Stimulated activated CD8-positive, alpha-beta memory T cell treated with anti-CD3 and anti-CD28 coated beads, Interleukin-15, amount 100 ng/mL, for 4 hours (primary cell): ENCODE results near the gene HOXA11.

Experiments used
- DNase-seq, 2 donors: peaks; one replicate each; pipeline ENCODE4 v3.0.0-alpha.2; 2020; ENCODE audit warnings: low read depth in 2 of 2

HOXA11 gene

DNA sequence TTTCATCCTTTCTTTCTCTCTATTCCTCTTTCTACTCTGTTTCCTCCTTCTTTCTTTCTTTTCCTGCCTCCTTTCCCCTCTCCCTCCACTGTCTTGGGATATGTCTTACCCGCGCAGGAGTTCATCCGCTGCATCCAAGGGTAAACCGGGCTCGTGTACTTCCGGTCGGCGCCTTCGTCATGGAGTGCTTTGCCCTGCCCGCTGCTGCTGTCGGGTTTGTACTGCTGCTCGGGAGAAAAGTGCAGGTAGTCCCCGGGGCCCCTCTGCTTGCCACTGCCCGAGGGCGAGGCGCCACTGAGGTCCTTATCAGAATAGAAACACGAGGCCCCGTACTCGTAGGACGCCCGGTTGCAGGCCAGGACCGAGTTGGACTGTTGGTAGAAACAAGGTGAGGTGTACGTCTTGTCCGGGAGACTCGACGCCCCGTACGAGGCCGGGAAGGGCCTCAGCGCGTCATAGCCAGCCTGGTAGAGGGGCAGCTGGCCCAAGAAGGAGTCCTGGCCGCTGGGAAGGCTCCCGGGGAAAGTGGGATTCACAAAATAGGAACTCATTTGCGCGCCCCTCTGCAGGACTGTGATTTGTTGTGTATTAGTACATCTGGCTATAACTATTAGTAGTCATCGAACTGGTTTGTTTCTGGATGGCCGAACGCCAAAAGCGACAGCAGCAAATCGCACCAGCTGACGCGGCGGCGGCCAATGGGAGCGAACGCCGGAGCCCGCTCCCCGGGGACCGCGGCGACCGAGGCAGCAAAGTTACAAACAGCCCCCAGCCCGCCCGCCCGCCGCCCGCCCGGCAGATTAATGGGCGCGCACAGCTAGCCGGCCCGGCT is 37.6 kb downstream of the HOXA11 start, which contains the start of gene HOXA6:
HOXA6 (minus strand) TSS at position 576 of the 832 bp plus-strand sequence; CDS start at position 551, 25 bp downstream.
- no peak for DNase-seq

DNA sequence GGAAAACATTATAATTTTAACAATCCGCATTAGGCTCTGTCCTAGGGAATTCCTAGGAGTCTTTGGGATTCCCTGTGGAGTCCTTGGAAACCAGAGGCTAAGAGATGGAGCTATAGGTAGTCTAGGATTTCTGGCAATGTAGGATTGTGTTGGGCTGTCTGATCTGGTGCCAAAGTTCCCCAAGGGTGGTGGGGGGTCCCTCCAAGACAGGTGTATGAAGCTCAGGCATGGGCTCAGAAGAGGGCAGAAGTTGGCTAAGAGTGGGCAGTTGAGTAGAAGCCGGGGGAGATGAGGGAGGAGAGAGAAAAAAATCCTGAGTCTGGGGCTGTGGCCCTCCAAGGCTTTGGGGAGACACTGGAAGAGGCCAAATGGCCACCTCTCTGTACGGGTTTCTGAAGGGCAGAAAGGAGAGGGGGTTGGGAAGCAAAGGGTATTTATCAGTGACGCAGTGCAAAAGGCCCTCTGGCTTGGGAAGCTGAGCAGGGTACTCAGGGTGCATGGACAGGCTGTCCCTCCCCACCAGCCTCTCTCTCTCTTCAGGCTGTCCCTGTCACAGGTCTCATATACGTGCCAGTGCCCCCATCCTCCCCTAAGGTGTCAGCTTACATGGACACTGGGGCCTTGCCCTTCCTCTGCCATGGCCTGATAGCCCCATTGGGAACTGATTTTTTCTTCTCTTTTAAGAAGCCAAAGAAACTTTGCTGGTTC is 38.4 kb downstream of the HOXA11 start:
- no peak for DNase-seq

DNA sequence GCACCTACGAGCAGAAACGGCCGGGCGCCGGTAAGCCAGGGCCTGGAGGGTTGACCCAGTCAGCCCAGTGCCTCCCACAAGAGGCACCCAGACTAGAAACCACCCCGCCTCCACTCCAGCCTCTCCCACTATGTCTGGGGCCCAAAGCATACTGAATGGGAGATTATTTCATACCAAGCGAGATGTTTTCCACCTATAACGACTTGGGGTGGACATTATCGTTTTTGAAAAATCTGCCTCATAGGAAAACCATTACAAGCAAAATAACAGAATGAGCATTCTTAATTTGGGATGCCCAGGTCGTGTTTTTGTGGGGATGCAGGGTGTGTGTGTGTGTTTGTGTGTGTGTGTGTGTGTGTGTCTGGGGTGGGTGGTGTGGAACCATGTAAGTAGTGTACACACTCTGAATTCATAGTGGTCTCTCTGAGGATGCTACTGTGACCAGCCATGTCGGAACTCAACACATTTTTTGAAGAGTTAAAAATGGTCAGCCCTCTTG is 39.1 kb downstream of the HOXA11 start:
- DNase-seq: no peak

DNA sequence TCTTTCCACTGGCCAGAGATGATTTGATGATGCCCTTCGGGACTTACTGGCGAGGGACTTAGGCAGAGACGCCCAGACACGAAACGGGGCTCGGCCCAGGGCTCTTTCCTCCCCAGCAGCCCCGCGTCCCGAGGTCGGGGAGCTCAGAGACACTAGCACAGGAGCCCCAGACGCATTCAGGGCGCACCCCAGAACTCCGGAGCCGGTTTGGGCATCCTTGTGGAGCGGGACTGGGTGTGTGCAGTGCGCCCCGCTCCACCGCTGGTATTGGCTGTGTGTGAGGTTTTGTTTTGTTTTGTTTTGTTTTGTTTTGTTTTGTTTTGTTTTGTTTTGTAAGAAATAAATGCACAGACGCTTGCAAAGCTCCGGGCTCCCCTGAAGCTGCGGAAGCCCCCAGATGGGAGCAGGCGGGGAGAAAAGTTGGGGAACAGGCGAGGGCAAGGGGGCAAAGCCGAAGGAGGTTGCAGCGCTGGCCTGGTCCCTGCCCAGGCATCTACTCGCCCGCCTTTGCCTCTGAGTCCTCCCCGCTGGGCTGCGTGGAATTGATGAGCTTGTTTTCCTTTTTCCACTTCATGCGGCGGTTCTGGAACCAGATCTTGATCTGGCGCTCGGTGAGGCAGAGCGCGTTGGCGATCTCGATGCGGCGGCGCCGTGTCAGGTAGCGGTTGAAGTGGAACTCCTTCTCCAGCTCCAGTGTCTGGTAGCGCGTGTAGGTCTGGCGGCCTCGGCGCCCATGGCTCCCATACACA is 39.7 kb downstream of the HOXA11 start:
- DNase-seq: no peak

DNA sequence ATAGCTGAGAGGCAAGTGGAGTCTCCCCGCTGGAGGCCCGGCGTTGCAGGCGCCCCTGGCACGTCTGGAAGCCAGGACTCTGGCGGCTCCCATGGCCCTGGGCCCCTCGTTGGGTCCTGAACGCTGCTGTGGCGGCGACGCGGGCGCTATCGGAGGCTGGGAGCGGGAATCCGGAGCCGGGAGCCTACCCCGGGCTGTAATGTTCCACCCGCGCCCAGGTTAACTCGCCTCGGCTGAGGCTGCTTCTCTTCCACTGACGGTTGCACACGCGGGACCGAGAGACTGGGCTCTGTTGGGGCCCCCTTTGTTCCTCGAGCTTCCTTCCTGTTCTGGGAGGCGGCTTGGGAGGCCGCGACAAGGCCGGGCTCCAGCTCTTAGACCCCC is 40.3 kb downstream of the HOXA11 start:
- no peak for DNase-seq

DNA sequence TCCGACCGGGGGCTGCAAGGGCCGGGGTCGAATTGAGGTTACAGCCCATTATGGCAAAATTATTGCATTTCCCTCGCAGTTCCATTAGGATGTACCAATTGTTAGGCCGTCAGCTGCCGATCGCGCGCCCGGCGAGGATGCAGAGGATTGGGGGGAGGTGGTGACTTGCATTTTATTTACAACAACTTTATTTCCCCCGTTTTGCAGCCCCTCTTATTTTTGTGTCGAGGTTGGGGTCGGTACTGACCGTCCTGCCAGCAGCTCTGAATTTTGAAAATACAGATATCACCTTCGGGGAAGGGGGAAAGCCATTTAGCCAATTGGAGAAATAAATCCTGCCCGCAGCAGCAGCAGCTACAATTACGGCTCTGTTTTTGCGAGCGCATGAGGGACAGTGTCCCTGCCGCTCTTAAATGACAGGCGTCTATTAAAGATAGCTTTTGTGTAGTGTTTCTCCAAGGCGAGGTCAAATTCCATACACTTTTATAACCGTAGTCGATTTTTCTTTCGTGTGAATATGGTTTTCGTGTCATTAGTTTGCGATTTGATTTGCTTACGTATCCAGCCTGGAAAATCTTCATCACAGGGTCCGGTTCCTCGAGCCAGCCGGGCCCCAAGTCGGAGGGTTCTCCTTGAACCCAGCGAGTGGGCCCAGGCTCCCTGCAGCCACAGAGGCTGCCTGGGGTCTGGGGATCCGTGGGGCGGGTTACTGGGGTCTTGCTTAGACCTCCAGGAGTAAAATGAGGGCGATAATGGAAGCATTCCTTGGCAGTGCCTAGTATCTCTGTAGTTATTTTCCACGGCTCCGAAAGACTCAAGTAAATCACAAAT is 40.9 kb downstream of the HOXA11 start:
- no peak for DNase-seq

DNA sequence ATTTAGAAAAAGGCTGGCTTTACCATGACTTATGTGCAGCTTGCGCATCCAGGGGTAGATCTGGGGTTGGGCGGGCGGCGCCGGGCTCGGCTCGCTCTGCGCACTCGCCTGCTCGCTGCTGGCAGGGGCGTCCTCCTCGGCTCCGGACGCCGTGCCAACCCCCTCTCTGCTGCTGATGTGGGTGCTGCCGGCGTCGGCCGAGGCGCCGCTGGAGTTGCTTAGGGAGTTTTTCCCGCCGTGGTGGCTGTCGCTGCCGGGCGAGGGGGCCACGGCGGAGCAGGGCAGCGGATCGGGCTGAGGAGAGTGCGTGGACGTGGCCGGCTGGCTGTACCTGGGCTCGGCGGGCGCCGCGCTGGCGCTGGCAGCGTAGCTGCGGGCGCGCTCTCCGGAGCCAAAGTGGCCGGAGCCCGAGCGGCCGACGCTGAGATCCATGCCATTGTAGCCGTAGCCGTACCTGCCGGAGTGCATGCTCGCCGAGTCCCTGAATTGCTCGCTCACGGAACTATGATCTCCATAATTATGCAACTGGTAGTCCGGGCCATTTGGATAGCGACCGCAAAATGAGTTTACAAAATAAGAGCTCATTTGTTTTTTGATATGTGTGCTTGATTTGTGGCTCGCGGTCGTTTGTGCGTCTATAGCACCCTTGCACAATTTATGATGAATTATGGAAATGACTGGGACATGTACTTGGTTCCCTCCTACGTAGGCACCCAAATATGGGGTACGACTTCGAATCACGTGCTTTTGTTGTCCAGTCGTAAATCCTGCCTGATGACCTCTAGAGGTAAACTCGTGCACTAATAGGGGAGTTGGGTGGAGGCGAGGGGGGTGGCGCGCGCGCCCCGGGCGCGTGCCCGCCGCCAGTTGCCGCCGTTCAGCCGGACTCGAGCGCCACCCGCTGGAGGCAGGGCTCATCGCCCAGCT is 41.7 kb downstream of the HOXA11 start, which contains the start of gene HOXA5:
HOXA5 (minus strand) TSS at position 659 of the 927 bp plus-strand sequence; CDS start at position 585, 74 bp downstream.
- DNase-seq: no peak

DNA sequence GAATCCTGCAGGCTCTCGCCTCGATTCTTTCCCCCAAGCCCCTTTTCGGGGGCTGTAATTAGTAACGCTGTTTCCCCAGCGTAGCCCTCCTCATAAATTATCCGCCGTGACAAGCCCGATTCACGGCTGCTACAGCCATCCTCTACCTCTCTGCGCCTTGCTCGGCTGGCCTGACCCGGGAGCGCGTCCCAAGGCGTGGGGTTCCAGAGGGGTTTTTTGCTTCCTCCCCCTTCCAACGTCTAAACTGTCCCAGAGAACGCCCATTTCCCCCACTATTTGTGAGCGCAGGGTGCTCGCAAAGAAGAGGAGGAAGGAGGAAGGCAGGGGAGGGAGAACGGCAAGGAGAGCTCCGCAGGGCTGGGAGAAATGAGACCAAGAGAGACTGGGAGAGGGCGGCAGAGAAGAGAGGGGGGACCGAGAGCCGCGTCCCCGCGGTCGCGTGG is 42.4 kb downstream of the HOXA11 start:
- DNase-seq: no peak

DNA sequence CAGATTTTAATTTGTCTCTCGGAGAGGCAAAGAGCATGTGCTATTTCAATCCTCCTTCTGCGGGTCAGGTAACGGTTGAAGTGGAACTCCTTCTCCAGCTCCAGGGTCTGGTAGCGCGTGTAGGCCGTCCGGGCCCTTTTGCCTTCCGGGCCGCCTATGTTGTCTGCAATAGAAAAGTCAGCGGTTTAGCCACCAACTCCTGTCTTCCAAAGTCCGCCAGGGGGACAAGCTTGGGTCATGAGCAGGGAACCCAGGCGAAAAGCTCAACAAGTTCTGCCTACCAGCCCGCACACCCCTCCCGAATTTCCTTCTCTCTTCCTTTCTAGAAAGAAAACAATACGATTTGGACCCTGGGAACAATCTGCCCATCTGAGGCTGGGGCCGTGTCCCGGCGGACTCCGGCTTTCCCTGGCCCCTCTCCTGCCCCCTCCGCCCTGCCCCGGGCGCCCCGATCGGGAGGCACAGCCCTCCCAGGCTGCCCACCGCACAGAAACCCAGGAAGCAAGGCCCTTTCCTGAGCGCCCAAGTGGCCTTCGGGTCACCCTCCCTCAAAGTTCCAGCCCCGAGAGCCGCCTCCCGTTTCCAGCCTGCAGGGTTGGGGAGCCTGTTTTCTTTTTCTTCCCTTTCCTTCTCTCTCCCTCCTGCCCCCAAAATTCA is 43.0 kb downstream of the HOXA11 start:
- no peak for DNase-seq

DNA sequence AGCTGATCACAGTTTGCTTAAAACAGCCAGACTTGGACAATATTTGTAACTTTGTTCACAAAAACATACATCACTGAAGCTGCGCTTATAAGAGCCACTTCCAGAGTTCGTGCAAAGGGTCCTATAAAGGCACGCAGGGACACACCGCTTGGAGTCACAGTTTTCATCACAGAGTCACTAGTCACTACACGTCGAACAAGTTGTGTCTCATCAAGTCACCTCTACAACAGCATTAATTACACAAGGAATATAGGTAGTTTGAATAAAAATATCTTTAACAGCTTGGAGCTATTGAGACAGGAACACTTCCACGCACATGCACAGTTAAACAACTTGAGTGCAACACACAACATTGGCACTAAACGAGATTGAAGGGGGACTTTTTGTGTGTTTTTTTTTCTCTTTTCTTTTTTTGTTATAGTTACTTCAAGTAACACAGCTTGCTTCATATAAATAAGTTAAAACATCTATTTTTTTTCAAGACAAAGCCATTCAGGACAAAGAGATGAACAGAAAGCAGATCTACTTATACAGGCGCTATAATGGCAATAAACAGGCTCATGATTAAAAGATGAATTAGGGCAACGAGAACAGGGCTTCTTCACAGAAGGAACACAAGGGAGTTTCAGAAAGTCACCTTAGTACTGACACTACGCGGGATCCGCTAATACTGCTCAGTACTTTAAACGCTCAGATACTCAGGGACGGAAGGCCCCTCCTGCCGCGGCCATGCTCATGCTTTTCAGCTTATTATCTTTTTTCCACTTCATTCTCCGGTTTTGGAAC is 43.7 kb downstream of the HOXA11 start:
- no peak for DNase-seq

DNA sequence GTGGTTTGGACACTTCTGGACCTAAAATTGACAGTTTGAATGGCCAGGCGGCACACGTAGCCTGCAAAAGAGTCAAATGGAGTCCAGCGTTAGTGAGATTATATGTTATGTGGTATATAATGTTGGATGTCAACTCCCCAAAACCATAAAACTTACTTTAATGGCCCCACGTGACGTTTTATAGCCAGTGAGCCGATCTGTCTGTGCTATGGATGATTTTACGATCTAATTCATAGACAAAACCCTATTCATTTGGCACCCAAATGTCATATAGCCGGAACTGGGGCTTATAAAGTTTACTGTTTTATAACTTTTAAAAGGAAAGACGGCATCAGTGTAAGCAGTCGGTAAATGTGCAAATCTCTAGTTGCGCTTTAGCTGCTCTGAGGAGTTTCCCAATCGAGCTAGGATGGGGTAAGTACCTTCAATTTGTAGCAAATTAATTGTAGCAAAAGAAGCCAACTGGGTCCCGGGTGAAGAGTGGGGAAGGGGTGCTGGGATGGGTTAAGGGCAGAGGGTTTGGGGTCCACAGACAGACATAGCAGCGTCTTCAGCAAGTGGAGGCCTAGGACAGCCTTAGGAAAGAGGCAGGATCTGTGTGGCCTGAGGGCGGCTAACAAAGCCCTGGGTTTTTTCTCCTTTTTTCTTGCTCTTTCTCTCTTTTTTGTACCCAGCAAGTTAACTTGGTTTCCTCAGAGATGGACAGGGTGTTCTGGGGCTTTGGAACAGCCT is 44.7 kb downstream of the HOXA11 start:
- no peak for DNase-seq

DNA sequence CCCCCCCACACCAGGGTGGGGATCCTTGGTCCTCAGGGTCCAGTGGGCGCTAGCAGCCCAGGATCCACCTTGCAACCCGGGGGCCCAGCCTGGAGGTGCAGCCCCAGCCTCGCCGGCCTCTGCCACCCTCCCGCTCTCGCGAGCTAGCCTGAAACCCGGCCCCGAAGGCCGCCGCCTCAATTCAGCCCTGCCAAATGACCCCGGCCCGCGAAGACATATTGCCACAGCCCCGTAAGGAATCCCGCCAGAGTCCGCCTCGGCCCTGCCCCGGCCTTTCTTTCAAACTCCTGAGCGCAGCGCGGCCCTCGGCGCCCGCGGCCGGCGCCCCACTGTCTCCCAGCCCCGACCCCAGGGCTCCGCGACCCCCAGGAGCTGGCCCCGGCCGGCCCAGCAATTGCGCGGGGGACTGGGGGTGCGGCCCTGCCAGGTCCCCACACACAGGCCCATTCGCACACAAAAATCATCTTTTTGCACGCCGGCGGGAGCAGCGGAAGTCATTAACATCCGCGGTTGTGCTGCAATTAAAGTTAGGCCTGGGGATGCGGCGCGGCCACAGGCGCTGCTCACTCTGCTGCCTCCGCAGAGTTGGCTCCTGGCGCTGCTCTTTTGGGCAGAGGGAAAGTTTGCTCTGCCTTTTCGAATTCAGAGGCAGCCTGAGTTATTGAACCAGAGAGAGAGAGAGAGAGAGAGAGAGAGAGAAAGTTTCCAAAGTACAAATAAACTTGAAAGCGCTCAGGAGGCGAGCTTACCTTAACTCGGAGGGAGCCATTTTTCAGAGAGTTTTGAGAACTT is 45.5 kb downstream of the HOXA11 start:
- DNase-seq: no peak

DNA sequence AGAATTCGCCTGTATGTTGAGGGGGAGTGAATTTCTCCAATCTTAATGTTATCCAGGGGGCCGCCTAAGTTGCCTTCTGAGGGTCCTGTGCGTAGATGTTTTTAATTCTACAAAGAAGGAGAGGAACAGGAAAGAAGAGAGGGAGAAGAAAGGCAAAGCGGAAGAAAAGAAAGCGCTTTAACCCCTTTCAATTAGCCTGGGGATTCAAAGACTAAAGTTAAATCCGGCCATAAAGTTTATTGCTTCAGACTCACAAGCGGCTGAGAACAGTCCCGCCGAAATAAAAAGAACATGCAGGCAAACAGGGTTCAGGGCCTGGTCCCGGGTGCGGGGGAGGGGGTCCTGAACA is 46.1 kb downstream of the HOXA11 start:
- no peak for DNase-seq

DNA sequence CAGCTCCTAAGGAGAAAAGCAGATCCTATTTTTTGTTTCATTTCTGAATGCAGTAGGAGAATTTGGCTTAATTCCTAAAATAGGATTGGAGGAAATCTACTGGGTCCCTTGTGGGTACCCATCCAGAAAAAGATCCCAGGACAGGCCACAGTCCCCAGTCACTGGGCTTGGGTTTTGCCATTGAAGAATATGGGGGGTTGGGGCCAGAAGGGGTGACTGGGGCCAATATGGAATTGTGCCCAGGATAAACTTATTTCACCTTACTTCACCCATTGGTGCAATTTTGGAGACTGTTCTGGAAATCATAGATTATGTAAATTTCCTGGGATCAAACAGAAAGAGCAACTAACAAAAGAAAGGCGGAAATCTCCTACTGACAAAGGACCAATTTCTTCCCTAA is 46.6 kb downstream of the HOXA11 start:
- DNase-seq: no peak

DNA sequence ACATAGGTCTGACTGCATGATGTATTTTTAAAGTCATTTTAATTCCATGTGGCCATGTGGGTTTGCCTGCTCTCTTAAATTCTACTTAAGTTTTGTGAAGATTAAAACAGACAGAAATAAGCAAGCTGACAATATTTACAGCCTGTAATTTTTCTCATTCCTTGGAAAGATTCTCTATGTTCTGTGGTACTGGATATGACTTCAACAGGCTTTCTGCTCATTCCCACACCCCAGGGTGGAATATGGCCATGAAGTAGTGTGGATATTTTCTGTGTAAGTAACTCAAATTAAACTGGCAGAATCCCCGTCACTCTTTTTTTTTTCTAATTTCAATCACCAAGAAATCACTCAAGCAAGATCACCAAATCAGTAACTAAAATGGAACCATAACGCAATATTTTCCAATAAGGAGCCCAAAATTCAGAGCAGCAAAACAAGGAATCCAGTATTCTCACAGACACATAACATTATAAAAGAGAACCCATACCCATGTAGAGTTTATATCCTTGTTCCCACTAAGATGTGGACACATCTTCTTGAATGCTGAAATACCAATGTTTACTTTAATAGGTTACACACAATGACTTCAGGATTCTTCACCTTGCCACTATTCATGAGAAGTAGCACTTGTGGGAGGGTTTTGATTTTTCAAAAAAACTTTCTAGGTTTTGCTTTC is 47.3 kb downstream of the HOXA11 start:
- no peak for DNase-seq

DNA sequence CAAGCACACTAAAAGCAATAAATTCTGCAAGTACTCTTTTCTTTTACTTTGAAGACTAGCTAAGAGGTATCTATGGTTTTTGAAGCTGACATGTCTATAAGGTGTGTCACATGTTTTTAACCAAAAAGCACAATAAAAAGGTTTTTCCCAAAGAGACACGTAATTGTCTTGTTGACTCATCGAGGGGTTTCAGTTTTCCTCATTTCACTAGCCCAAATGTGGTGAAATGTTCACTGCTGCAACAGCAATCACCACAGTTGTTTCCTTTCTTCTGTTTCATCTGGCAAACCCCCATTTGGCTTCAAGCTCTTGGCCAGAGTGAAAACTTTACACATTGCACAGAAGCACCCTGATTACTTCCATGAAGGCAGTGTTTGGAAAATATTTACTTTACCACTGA is 50.6 kb downstream of the HOXA11 start:
- DNase-seq: no peak
